GM04504 (cell line): ENCODE results near the gene ADARB2.

ENCODE experiments used
- DNase-seq: peaks from one replicate; pipeline ENCODE4 v3.0.0-alpha.2; 2012; ENCODE audit warnings: low read depth

Gene ADARB2

GRCh38 chr10:1204434-1205326, 532.6 kb downstream of the ADARB2 start:
- DNase-seq: no peak

DNA sequence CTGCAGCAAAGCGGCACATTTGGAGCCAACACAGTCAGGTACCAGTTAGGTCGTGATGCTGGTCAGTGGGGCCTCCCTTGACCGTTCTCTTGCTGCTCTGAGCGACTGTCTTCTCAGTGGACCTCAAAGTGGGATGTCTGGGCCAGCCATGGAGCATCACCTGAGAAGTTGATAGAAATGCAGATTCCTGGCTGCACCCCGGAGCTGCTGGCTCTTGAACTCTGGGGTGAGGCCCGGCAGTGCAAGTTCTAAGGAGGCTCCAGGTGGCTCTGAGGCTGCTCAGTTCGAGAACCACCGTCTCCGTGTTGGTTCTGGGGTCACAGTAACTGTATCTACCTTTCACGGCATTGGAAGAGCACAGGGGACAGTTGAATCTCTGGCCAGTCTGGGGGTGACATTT, 533.6 kb downstream of the ADARB2 start:
- no peak for DNase-seq

DNA sequence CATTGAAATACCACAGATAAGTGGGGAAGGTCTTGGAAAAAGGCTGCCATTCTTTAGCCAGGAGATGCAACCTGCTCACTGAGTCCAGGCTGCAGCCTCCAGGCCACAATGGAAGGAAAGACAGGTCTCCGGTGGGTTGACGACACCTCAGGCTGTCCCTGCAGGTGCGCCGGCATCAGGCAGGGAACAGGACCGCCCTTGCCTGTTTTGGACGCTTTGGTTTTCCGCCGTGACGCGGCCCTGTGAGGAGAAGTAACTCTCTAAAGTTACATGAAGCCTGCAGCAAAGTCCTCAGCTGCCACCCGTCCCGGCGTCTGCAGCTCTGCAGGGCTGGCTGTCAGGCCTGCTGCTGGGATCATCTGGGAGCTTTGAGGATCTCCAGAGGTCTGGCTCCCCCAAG, 534.1 kb downstream of the ADARB2 start:
- no peak for DNase-seq

GRCh38 chr10:1202343-1202742, 535.0 kb downstream of the ADARB2 start:
- DNase-seq: no peak

GRCh38 chr10:1200866-1201807, 536.2 kb downstream of the ADARB2 start:
- no peak for DNase-seq

DNA sequence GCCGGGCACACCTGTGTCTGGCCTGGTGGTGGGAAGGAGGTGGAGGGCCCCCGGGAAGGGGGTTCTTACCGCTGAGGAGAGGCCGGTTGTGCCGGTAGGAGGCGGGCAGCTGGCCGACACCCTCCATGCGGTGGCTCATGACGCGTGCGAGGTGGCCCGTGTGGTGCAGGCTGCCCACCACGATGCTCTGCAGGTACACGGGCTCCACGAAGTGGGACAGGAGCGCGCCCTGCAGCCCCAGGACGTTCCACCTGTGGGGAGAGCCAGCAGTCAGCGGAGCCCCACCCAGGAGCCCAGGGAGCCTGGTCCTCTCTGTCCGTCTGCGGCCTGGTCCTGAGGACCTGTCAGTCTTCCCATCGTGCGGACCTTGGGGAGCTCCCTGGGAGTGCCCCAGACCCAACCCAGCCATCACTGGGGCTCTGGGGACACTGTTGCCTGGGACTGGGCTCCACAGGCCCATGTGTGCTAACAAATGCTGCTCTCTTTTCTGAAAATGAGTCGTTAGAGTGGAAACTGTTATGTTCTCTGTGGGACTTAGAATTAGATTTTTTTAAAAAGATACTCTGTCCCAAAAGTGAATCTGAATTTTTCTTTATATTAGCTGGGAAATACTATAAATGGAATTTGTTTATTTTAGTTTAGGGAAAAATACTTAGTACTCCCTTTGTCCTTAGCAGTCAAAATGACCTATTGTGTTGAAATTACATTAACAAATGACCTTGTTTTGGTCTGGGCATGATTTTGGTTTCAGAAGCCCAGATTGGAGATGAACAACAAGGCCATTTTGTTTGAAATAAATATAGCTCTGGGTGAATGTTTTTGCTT, 537.2 kb downstream of the ADARB2 start:
- no peak for DNase-seq

- no peak for DNase-seq
These were observed 538.0 kb downstream of the ADARB2 start for GRCh38 chr10:1199345-1199673.

DNA sequence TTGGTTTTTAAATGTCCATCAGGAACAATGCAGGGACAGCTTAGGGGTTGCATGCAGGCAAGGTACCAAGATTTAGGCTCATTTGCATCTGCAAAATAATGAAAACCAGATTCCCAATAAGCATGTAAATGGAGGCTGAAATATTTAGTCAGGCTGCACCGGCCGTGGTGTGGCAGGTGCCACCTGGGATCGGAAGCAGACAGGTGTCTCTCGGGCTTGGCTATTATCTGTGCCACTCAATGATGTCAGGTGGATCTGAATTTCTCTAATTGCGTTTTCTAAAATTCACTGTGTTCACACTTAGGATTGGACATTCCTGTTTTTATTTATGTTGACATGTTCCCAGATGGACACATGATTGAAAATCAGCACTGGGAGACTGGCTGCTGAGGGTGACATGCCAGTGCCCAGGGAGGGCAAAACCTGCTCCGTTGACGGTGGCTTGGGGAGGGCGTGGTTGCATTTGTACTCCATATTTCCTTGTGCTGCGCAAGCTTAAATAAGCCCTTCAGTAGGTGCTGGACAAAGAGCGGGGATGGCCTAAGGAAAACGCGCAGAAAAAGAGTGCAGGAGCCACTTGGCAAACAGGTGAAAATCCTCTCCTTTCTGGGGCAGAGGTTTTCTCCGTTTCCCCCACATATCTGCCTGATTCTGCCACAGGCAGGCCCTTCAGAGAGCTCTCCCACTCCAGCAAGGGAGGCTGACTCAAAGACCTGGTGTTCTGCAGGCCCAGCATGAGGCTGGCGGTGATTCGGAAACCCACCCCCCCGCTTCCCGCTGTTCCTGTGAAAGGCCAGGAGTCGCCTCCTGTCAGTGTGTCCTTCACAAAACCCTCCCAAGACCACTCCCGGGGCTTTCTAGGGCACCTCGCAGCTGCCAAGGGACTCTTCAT, 538.6 kb downstream of the ADARB2 start:
- no peak for DNase-seq

GRCh38 chr10:1197384-1197783, 539.9 kb downstream of the ADARB2 start:
- DNase-seq: no peak

- DNase-seq: no peak
These were observed 540.7 kb downstream of the ADARB2 start for GRCh38 chr10:1196656-1197055.

GRCh38 chr10:1195828-1196227, 541.5 kb downstream of the ADARB2 start:
- DNase-seq: no peak

DNA sequence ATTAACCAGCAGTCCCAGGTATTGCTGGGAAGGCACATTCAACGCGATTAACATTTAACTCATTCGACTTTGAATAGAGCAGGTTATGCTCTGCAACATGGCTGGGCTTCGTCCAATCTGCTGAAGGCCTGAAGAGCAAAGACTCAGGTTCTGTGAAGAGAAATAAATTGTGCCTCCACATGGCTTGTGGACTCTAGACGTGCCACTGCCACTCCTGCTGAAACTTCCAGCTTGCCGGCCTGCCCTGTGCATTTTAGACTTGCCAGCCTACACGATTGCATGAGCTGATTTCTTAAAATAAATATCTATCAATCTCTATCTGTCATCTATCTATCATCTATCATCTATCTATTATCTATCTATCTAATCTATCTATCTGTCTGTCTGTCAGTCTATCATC, 543.2 kb downstream of the ADARB2 start:
- no peak for DNase-seq

GRCh38 chr10:1193561-1193960, 543.8 kb downstream of the ADARB2 start:
- DNase-seq: no peak

- no peak for DNase-seq
These were observed 545.6 kb downstream of the ADARB2 start for GRCh38 chr10:1191752-1192151.

- no peak for DNase-seq
These were observed 546.4 kb downstream of the ADARB2 start for GRCh38 chr10:1190791-1191490.

DNA sequence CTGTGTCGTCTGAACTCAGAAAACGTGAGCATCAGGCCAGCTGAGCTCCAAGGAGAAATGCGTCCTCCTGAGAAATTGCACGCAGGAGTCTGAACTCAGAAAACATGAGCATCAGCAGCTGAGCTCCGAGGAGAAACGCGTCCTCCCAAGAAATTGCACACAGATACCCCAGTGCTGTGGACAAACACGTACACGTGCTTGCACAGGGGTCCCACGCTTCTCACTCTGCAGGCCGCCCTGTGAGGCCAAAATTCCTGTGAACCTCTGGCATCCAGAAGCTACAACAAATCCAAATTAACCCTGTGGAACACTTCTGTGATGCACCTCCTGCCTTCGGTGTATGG, 547.3 kb downstream of the ADARB2 start:
- DNase-seq: no peak

- DNase-seq: no peak
These were observed 547.9 kb downstream of the ADARB2 start for GRCh38 chr10:1189166-1190051.

DNA sequence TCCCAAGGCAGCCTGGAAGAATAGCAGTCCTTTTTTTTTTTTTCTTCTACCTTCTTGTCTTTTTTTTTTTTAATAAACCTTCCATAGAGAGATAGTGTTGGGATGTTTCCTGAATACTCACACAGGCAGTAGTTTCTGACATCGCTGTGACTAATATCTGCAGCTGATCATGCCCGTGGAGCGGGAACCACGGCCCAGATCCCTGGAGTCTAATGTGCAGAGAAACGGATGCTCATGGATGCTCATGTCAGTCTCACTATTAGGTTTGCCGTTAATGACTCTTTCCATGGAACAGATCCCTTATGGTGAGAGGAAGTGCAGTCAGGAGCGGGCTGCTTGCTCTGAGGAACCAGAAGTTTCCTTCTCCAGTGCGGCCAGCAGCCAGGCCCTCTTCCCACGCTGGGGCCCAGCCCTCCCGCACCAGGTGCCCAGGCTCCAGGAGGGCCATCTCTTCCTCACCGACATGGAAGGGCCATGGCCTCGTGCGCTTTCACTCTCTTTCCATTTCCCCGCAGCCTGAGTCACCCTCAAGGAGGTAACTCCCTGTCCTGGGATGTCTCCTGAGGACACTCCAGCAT, 548.7 kb downstream of the ADARB2 start:
- no peak for DNase-seq

DNA sequence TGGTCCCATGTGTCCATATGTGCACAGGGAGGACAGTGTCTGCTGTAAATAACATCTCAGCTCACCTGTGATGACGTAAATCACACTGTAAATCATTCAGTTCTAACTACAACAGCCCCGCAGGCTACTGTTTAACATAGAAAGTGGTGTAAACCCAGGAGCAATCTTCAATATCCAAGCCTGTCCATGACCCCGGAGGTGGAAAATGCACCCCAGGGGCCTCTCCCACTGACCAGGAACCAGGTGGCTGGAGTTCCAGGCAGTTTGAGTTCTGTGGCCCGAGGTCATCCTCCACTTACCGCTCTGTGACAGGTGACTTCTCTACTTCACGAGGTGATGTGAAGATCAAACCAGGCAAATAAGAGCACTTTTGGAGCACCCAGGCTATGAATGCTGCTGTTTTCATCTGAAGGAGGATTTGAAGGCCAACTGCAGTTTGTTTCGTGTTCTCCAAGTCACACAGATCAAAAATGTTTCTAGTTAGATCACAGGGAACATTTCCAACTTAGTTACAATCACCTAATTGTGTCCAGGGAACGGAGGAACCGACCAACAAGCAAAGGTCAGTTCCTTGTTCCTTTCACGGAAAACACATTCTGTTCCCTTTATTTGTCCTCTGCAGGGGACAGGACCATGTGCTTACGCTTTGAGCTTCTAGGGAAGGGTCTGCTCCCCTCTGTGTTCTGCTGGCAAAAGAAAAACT, 549.3 kb downstream of the ADARB2 start:
- no peak for DNase-seq
